Endothelial cell of umbilical vein (primary cell): ENCODE measurements around the gene CD300H. TPM values are rescaled to one million over a fixed set of nuclear protein-coding genes. Genes with fewer than 3 reads are reported as not detected.

Experiments
- BruUV-seq: library from RNA; stranded (reverse); fragments of 400-500 nt; replicated peaks from 2 replicates; lab custom pipeline; 2021; lab: Mats Ljungman, UMichigan
- CTCF ChIA-PET: fragments of 300-600, 350-600 bp; sonication (Branson Sonifier 250); formaldehyde crosslinking; loops from one replicate; lab custom pipeline; 2021; ENCODE audit warnings: antibody characterized with exemption, inconsistent platforms; lab: Charles Lee
- POLR2A ChIA-PET: fragments of 300-600, 350-600 bp; sonication (Branson Sonifier 250); formaldehyde crosslinking; loops from one replicate; lab custom pipeline; 2021; ENCODE audit warnings: antibody characterized with exemption, inconsistent platforms; lab: Charles Lee
- DNase-seq: peaks from one replicate; pipeline ENCODE4 v3.0.0-alpha.2; 2011; ENCODE audit warnings: low read depth, low spot score
- FAIRE-seq: peaks from 2 replicates; lab custom pipeline; 2011; peaks lifted over from hg19 to GRCh38; lab: Jason Lieb, UNC
- H2AFZ ChIP-seq: 2 replicates; pipeline ENCODE4 v1.6.0; 2012; ENCODE audit warnings: low read depth, low read length, control low read depth, inconsistent platforms
- H3K27ac ChIP-seq: 2 replicates; pipeline ENCODE4 v1.5.1; 2011; ENCODE audit warnings: low read depth, mild to moderate bottlenecking, control low read depth, low read length, moderate library complexity; ENCODE audit not compliant: insufficient read depth
- H3K27me3 ChIP-seq, 2 experiments: 2 replicates each; pipeline versions ENCODE4 v1.6.0 to v1.6.1; 2011; ENCODE audit warnings: low read length in 2 of 2, mixed read lengths in 1 of 2; ENCODE audit not compliant: control insufficient read depth in 2 of 2, insufficient read depth in 2 of 2
- H3K36me3 ChIP-seq, 2 experiments: 2 replicates in 1 of 2; 3 replicates in 1 of 2; pipeline ENCODE4 v1.5.1; 2011; ENCODE audit warnings: low read length in 2 of 2, mild to moderate bottlenecking in 1 of 2, moderate library complexity in 1 of 2; ENCODE audit not compliant: control insufficient read depth in 2 of 2, insufficient read depth in 2 of 2; ENCODE audit errors: extremely low read depth in 1 of 2
- H3K4me1 ChIP-seq: 3 replicates; pipeline ENCODE4 v1.5.1; 2011; ENCODE audit warnings: mild to moderate bottlenecking, low read length; ENCODE audit not compliant: control insufficient read depth, insufficient read depth; ENCODE audit errors: extremely low read depth
- H3K4me2 ChIP-seq: 2 replicates; pipeline ENCODE4 v1.6.1; 2011; ENCODE audit warnings: low read length, control low read depth, mixed read lengths; ENCODE audit not compliant: insufficient read depth
- H3K4me3 ChIP-seq, 3 experiments: fragments of 200-600 bp in 1 of 3; sonication (generic), shearing (Covaris generic) in 1 of 3; replicated peaks in 1 of 3; 2 replicates each; pipeline ENCODE4 v1.5.1; 2011 to 2016; ENCODE audit warnings: control low read depth in 3 of 3, low read length in 3 of 3, mild to moderate bottlenecking in 2 of 3, inconsistent platforms in 1 of 3, low read depth in 1 of 3, moderate library complexity in 1 of 3; ENCODE audit not compliant: insufficient read depth in 1 of 3
- H3K79me2 ChIP-seq: 2 replicates; pipeline ENCODE4 v1.6.0; 2012; ENCODE audit warnings: low read length, inconsistent platforms; ENCODE audit not compliant: control insufficient read depth, insufficient read depth
- H3K9ac ChIP-seq: replicated peaks from 2 replicates; pipeline ENCODE3; 2011; ENCODE audit warnings: low read length, control low read depth; ENCODE audit not compliant: insufficient read depth; ENCODE audit errors: extremely low read depth
- H3K9me1 ChIP-seq: replicated peaks from 3 replicates; pipeline ENCODE4 v1.6.0; 2011; ENCODE audit warnings: mild to moderate bottlenecking, low read length; ENCODE audit not compliant: control insufficient read depth, insufficient read depth; ENCODE audit errors: extremely low read depth
- H3K9me3 ChIP-seq: replicated peaks from 2 replicates; pipeline ENCODE4 v1.5.1; 2012; ENCODE audit warnings: low read length, inconsistent platforms; ENCODE audit not compliant: control insufficient read depth, insufficient read depth
- H4K20me1 ChIP-seq: replicated peaks from 2 replicates; pipeline ENCODE3; 2011; ENCODE audit warnings: mild to moderate bottlenecking, low read length; ENCODE audit not compliant: control insufficient read depth, insufficient read depth; ENCODE audit errors: extremely low read depth
- POLR2A ChIP-seq: IDR thresholded peaks from 2 replicates; pipeline ENCODE4 v1.6.1; 2012; ENCODE audit warnings: low read depth, mild to moderate bottlenecking, control low read depth, low read length
- dilution Hi-C: fragments of 300-500 bp; cut with MboI; formaldehyde crosslinking; loops from one replicate; pipeline ENCODE4 v1.15.0; 2019; ENCODE audit warnings: low sequenced_read_pairs; ENCODE audit not compliant: extremely low pct_ligation_motif_present
- intact Hi-C: fragments of 100-400 bp; cut with micrococcal nuclease; formaldehyde crosslinking; loops from one replicate; pipeline ENCODE4 v1.10.0; 2022
- polyA plus RNA-seq, 4 experiments: library from polyadenylated mRNA; depleted of rRNA in 3 of 4; stranded (reverse) in 3 of 4; unstranded in 1 of 4; fragments of >200 nt; gene quantifications; 2 replicates each; pipeline versions ENCODE4 v1.2.1 to v1.2.3, GENCODE V29; 2011 to 2012; ENCODE audit warnings: missing spikeins in 1 of 4
- total RNA-seq: library from RNA; stranded (reverse); gene quantifications from 2 replicates; pipeline ENCODE4 v1.2.3, GENCODE V29; 2021
- TF ChIP-seq, protein P1 (sequence below): IDR thresholded peaks from 2 replicates; pipeline ENCODE4 v1.6.1; 2011; ENCODE audit not compliant: insufficient read depth, insufficient read length
- TF ChIP-seq, protein P2 (sequence below), 2 donors: IDR thresholded peaks; 1 replicate in 1 of 2; 2 replicates in 1 of 2; pipeline ENCODE4 v1.5.1; 2011; ENCODE audit warnings: low read length in 2 of 2, mild to moderate bottlenecking in 2 of 2, moderate library complexity in 2 of 2, control low read depth in 1 of 2, inconsistent platforms in 1 of 2, low read depth in 1 of 2; ENCODE audit not compliant: insufficient read depth in 1 of 2; ENCODE audit errors: extremely low read depth in 1 of 2

The CD300H gene
- total and polyA plus RNA-seq, 2 donors (not counting 3 experiments of a cell fraction or from before 2014, with no cell fraction given) = not detected

DNA sequence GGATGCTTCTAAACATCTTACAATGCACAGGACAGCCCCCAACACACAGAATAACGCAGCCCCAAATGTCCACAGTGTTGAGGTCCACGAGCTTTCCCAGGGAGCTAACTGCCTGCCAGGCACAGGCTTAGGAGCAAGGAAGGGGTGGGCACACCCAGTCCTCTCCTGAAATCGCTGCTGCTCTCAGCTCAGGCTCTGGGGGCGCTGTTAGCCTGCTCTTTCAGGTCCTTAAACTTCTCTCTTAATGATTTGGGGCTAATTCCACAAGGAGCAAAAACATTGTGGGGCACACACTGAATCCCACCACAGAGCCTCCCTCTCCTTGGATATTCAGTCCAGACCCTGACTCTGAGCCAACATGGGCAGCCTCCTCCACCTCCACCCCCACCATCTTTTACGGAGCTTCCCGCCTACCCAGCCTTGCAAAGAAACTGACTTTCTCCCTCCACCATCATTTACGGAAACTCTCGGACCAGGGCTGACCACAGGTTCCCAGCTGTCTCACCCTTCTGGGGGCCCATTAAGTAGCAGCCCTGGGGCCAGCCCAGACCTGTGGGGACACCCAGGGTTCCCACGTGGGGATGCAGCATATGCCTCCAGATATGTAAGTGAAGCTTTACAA lies 1.1 kb downstream of the CD300H start:
- no peak overlapping the region for H3K4me2 ChIP-seq
- H3K4me1 ChIP-seq = no peaks in the 10 kb centered on the region
- no peak overlapping the region for H2AFZ ChIP-seq
- no TSS peak for BruUV-seq
- H3K27ac ChIP-seq = no peak overlapping the region
- no peaks in the 10 kb centered on the region for H3K79me2 ChIP-seq
- CTCF ChIA-PET = no interaction called here
- H3K4me3 ChIP-seq = no peak overlapping the region
- H3K27me3 ChIP-seq = no peaks in the 10 kb centered on the region
- no peaks in the 10 kb centered on the region for H3K9me1 ChIP-seq
- H3K36me3 ChIP-seq = no peaks in the 10 kb centered on the region
- intact Hi-C loops (loop anchor here (2.0 kb wide), 1 partner anchor 171 kb away; the partner anchor contains the start of gene RAB37), dilution Hi-C loops (no loop called here)
- no peak overlapping the region for H3K9ac ChIP-seq
- DNase-seq = peak; percentile 5
- no peaks in the 10 kb centered on the region for H3K9me3 ChIP-seq
- POLR2A ChIA-PET = no interaction called here
- FAIRE-seq = no peak
- no peaks in the 10 kb centered on the region for H4K20me1 ChIP-seq
- TF ChIP-seq, protein P1, sequence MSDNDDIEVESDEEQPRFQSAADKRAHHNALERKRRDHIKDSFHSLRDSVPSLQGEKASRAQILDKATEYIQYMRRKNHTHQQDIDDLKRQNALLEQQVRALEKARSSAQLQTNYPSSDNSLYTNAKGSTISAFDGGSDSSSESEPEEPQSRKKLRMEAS = no peak
- TF ChIP-seq, protein P2, sequence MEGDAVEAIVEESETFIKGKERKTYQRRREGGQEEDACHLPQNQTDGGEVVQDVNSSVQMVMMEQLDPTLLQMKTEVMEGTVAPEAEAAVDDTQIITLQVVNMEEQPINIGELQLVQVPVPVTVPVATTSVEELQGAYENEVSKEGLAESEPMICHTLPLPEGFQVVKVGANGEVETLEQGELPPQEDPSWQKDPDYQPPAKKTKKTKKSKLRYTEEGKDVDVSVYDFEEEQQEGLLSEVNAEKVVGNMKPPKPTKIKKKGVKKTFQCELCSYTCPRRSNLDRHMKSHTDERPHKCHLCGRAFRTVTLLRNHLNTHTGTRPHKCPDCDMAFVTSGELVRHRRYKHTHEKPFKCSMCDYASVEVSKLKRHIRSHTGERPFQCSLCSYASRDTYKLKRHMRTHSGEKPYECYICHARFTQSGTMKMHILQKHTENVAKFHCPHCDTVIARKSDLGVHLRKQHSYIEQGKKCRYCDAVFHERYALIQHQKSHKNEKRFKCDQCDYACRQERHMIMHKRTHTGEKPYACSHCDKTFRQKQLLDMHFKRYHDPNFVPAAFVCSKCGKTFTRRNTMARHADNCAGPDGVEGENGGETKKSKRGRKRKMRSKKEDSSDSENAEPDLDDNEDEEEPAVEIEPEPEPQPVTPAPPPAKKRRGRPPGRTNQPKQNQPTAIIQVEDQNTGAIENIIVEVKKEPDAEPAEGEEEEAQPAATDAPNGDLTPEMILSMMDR (IDR thresholded peaks at IDR 0.05; ENCODE audit: extremely low read depth in 1 of 2, insufficient read depth in 1 of 2, low read depth in 1 of 2, low read length in 2 of 2) = peak; percentile 31 to 45

DNA sequence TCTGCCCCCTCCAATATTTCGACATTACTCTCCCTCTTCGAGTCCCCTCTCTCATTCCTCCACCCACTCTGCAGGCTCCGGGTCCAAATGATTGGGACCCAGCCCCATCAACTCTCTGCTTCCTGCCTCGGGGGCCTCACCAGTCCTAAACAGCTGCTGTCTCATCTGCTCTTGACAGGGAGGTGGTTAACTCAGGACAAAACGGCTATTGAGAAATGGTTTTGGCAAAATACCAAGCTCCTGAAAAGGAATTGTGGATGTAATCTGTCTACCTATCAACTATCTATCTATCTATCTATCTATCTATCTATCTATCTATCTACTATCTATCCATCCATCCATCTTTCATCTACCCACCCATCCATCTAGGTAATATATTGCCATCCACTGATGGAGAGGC lies 2.2 kb downstream of the CD300H start:
- ChIA-PET CTCF (no interaction called here), POLR2A (no interaction called here)
- H3K27me3 ChIP-seq = no peaks in the 10 kb centered on the region
- dilution Hi-C loops (no loop called here), intact Hi-C loops (no loop called here)
- H3K36me3 ChIP-seq = no peaks in the 10 kb centered on the region
- no peaks in the 10 kb centered on the region for H3K9me1 ChIP-seq
- no peak for TF ChIP-seq POLR2A
- TF ChIP-seq, protein P1 = no peak
- no peaks in the 10 kb centered on the region for H4K20me1 ChIP-seq
- H2AFZ ChIP-seq = no peak overlapping the region
- no peaks in the 10 kb centered on the region for H3K79me2 ChIP-seq
- no peak overlapping the region for H3K4me3 ChIP-seq
- H3K4me2 ChIP-seq = no peak overlapping the region
- H3K9me3 ChIP-seq = no peaks in the 10 kb centered on the region
- no peak for DNase-seq
- BruUV-seq = no TSS peak
- no peak overlapping the region for H3K9ac ChIP-seq
- no peak overlapping the region for H3K27ac ChIP-seq
- H3K4me1 ChIP-seq = no peaks in the 10 kb centered on the region
- FAIRE-seq = no peak
